ENCODE measurements around the gene ITGB1BP2.
"Not testable (repeated sequence)": the region's sequence is repeated elsewhere in the genome, so short reads cannot be mapped to it uniquely, and the experiment has no call there.

The ITGB1BP2 gene

DNA sequence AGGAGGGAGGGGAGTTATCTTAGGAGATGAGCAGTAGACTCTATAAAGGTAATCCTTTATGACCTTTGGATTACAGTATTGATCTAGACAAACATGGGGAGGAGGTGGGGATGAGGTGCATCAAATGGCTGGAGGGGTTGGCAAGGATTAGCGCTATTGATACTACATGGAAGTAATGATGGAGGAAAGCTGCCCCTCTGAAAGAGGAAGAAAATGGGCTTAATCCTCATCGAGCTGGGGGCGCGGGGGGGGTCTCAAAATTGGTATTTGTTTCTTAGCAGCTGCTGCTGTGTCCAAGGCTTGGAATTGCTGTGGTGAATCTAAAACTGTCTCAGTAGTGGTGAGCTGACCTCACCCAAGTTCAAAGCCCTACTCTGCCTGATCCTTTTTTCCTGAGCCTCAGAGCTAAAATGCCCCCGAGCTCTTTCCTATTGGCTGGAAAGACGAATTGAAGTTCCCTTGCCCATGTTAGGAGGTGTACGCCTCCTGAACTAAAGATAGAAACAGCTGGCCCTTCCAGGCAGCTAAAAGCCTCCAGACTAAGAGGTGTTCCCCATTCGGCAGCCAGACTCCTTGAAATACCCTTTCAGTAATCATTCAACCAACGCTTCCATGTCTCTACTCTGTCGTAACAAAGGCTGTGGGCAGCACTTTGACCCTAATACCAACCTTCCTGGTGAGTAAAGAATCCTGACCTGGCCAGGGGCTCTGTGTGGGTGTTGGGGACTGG is at the start of gene ITGB1BP2:
Gene ITGB1BP2 (plus strand): TSS at position 556 of the 730 bp plus-strand sequence. CDS start 57 bp downstream, at position 613.
- DNase-seq, result no peak

DNA sequence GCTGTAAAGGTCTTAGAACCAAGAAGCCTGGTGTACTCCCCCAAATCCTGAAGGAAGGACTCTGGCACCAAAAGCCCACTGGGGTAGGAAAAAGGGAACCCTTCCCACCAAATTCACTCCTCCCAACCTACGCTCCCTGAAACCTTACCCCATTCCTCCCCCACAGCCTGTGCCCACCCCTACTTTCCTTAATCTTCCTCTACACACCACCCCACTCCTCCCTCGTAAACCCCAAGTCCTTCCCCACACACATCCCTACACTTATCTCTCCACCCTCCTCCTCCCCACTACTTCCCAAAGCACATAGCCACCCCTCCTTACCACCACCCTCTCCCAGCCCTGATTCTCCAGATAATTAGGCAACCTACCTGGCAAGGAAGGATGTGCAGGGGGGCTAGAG is 49.3 kb upstream of the ITGB1BP2 start:
- no peak for DNase-seq

DNA sequence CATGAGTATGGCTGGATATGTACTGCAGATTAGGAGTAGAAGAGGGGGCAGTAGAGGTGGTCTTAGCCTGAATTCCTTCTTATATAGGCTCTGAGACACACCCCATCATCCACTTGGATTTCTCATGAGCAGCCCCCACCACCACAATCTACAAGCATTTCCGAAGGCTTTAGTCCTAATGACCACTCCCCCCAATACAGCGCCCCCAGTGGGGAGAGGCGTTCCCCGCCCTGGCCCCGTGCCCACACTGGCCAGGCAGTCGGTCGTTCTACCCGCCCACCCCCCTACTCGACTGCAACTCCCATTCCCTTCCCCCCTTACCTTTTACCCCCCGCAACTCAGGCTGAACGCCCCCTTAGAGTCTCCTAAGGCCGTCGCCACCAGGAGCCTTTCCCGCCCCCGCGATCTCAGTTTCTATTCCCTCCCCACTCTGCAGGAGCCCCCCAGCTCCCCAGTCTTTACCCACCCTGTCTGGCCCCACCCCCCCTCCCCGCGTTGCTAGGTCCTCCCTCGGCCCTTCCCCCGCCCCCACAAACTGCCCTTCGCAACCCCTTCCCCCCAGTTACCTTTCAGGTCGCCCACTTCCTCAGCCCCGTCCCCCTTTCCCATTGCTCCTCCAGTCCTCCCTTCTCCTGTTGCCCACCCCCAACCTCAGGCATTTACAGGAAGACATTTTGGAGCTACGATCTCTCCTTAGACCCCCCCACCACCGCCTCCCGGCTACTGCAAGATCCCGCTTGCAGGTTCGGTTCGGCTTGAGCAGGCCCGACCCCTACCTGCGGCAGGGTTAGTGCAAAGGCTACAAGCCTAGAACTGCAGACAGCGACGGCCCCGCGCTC is 48.1 kb upstream of the ITGB1BP2 start:
- no peak for DNase-seq

DNA sequence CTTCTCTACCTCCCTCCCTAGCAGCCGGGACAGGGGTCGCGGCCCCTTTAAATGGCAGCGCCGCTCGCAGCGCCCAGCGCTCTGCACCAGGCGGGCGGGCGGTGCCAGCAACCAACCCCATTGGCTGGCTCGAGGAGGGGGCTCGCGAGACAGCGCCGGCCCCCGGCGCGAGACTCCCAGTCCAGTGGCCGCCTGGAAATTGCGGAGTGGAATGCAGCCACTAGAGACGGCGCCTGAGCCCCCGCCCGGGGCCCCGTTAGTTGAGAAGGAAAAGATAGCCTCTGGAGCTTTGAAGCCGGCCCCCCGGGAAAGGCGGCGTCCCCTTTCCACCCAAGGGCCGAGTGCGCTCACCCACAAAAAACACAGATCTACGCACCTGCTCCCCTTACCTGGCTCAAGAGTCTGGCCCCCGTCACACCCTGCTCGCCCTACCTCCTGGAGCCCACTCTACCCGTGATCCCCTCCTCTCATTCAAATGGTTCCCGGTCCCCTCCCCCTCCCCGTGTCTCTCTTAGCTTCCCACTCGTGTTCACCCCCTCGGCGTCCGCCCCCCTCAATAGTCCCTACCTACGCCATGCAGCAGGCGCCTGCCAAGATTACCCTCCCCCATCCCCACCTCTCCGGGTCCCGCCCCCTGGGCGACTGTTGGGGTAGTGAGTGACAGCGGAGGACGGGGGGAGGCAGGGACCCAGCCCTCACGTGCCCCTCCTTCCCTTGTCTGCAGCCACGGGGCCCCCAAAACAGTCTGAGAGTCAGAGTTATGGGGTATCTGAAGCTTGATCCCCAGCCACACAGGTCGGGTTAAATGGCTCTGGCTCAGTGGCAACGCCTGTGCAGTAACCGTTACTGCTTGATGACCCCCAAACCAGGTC is 47.2 kb upstream of the ITGB1BP2 start, which contains the start of gene ZMYM3:
Gene ZMYM3 (minus strand): TSS at position 49 of the 872 bp plus-strand sequence. CDS start 885 bp downstream, outside the sequence.
- DNase-seq, result peak; percentile 33

DNA sequence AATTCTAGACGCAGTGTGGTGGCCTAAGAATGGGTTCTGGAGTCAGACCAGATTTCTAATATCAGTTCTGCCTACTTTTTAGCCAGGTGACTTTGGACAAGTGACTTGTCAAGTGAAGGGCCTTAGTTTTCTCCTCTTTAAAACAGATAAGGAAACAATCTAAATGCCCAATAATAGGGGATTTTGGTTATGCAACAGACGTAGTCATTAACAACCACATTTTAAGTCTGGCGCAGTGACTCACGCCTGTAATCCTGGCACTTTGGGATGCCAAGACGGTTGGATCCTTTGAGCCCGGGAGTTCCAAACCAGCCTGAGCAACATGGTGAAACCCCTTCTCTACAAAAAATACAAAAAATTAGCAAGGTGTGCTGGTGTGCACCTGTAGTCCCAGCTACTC is 45.5 kb upstream of the ITGB1BP2 start:
- DNase-seq, result no peak

DNA sequence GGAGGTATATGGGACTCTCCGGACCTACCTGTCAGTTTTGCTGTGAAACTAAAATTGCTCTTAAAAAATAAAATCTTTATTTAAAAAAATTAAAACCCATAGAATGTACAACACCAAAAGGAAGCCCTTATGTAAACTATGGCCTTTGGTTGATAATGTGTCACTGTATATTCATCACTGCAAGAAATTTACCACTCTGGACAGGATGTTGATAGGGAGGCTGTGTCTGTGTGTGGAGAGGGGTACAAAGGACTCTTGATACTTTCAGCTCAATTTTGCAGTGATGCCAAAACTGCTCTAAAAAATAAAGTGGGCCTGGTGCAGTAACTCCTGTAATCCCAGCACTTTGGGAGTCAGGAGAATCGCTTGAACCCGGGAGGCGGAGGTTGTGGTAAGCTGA is 44.7 kb upstream of the ITGB1BP2 start:
- no peak for DNase-seq

DNA sequence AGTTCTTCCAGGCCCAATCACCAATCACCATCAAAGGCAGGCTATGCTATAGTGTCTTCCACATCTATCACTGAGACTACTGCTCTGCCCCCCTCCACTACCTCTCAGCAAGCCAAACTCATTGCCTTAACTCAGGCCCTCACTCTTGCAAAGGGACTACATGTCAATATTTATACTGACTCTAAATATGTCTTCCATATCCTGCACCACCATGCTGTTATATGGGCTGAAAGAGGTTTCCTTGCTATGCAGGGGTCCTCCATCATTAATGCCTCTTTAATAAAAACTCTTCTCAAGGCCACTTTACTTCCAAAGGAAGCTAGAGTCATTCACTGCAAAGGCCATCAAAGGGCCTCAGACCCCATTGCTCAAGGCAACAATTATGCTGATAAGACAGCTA is 32.9 kb upstream of the ITGB1BP2 start:
- not testable (repeated sequence) for DNase-seq

DNA sequence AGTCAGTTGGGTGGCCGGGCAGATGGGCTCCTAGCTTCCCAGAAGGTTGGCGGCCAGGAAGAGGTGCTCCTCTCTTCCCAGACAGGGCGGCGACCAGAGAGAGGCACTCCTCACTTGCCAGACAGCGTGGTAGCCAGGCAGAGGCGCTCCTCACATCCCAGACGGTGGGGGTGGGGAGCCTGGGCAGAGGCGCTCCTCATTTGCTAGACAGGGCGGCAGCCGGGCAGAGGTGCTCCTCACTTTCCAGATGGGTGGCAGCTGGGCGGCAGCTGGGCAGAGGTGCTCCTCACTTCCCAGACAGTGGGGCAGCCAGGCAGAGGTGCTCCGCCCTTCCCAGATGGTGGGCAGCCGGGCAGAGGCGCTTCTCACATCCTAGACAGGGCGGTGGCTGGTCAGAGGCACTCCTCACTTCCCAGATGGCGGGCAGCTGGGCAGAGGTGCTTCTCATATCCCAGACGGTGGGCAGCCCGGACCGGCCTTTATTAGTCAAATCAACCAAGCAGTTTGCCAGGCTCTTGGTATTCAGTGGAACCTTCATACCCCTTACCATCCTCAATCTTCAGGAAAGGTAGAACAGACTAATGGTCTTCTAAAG is 31.7 kb upstream of the ITGB1BP2 start:
- DNase-seq, result no peak

DNA sequence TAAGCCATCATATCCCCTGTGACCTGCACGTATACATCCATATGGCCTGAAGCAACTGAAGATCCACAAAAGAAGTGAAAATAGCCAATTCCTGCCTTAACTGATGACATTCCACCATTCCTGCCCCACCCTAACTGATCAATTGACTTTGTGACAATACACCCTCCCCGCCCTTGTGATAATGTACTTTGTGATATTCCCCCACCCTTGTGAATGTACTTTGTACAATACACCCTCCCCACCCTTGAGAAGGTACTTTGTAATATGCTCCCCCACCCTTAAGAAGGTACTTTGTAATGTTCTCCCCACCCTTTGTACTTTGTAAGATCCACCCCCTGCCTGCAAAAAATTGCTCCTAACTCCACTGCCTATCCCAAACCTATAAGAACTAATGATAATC is 29.2 kb upstream of the ITGB1BP2 start:
- DNase-seq, result not testable (repeated sequence)

DNA sequence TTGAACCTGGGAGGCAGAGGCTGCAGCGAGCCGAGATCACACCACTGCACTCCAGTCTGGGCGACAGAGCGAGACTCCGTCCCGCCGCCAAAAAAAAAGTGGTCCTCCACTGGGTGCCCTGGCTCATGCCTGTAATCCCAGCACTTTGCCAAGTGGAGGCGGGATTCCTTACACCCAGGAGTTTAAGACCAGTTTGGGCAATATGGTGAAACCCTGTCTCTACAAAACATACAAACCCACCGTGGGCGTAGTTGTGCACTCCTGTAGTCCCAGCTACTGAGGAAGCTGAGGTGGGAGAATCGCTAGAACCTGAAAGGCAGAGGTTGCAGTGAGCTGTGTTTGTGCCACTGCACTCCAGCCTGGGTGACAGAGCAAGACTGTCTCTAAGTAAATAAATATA is 20.2 kb upstream of the ITGB1BP2 start:
- not testable (repeated sequence) for DNase-seq

DNA sequence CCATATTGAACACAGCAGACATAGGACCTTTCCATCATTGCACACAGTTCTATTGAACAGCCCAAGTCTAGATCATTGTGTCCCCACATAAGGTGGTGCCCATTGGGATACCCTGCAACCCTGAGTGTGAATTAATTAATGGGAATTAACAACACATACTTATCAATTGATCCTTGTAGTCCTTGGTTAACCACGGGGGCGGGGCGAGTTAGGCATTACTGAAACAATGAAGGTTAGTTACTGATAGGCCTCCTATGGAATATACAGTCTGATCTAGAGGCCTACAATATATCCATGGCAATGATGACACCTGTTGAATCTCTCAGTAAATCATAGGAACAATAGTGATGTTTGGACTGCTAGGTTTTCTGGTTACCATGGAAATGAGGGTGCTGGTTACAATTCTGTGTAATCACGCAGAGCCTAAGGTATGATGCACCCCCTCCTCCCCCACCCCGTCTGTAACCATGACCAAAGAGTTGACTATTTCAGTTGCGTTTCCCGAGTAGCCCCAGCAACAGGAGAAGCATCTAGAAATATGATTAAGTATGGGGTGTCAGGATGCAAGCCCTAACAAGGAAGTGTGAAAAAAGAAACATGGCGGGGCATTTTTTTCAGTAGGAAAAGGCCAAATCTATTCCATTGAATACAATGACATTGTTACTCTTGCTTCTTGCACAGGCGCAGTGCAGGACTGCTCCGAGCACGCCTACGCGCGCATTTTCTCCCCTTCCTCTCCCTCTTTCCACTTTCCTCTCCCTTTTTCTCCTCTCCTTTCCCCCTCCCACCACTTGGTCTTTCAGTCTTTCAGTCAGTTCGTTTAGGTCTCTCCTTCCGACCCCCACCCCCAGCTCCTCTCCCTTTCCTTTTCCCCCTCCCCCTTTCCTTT is 18.8 kb upstream of the ITGB1BP2 start:
- no peak for DNase-seq

DNA sequence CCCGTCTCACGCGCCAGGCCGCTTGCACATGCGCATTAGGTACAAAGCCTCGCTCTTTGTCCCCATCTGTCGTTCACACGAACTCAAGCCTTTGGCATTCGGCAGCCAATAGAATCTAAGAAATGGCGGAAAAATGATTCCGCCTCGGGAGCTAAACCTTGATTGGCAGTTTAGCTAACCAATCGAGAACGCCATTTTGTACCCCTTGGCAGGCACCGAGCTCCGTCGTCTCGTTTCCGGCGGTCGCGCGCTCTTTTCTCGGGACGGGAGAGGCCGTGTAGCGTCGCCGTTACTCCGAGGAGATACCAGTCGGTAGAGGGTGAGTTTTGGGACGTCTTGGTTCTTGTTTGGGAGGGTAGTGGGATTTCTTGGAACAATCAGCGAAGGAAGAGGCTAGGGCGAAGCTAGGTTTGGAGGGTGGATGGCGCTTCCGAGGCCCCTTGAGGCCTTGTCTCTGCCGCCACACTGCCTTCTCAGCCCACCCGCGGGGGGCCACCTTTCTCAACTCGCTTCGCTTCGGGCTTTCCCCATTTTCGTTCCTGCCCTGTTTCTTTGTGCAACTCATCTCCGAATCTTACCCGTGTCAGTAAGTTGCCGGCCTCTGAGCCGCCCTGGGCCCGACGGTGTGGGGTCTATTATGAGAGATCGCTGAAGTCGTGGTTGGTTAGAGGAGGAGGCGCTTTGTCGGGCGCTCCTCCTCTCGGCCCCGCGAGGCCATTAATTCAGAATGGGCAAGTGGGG is 18.0 kb upstream of the ITGB1BP2 start, which contains the start of gene NONO:
Gene NONO (plus strand): TSS at position 233 of the 741 bp plus-strand sequence. CDS start 7,003 bp downstream, outside the sequence.
- peak; percentile 95 for DNase-seq

DNA sequence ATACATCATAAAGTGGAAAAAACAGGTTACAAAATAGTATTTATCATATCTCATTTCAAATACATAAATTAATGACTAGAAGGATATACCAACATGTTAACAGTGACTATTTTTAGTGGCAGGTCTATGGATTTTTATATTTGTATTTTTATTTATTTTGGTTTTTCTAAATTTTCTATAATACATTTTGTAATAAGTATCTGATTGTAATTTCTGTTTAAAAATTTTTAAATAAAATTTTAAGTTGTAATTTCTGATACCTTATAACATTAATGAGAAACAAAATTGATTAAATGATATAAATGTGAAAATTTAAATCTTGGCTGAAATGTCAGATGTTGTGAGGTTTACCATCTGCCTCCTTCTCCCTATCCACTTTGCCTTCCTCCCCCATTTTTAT is 15.6 kb upstream of the ITGB1BP2 start:
- DNase-seq, result no peak

DNA sequence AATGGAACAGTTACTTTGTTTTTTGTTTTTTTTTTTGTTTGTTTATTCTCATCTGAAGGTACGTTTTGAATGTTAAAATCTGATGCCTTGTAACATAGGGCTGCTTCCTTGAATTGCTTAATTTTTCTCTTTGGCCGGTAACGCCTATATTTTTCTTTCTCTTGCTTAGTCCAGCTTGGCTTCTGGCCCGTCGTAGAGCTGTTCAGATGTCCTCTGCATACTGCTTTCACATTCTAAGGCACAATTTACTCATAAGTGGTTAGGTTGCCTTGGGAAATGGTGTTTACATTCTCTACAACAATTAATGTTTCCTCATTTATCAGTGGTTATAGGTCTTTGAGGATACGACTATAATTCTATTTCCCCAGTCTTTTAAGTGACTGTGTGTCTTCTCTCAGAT is 10.2 kb upstream of the ITGB1BP2 start:
- DNase-seq, result no peak

DNA sequence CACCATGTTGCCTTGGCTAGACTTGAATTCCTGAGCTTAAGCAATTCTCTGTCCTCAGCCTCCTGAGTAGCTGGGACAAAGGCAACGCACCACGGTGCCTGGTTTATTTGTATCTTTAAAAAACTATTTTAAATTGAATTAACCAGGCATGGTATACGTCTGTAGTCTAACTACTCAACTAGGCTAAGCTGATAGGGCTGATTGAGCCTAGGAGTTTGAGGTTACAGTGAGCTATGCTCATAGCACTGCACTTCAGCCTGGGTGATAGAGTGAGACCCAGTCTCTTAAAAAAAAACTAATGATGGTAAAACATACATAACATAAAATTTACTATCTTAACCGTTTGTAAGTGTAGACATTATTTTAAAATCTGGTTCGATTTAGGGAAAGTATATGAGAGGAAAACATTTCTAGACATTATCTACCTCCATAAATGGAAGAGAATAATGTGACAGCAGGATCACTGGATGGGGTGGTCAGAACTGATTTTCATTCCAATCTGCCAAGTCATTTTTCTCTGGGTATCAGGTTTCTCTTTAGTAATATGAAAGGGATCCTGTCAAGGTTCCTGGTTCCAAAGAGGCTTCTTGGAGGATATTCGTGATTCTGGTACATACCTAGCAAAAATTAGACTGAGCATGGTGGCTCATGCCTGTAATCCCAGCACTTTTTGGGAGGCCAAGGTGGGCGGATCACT is 8.7 kb upstream of the ITGB1BP2 start:
- DNase-seq, result no peak

DNA sequence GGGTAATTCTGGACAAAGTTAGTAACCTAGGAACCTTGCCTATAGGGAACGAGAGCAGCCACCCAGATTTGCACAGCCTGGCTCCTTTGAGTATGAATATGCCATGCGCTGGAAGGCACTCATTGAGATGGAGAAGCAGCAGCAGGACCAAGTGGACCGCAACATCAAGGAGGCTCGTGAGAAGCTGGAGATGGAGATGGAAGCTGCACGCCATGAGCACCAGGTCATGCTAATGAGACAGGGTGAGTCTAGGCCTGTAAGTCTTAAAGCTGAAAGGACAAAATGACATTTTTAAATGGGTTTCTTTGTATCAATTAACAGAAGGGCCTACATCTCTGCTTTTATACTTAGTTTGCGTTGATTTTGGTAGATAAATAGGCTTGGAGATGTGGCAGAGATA is 4.7 kb upstream of the ITGB1BP2 start:
- DNase-seq, result no peak

DNA sequence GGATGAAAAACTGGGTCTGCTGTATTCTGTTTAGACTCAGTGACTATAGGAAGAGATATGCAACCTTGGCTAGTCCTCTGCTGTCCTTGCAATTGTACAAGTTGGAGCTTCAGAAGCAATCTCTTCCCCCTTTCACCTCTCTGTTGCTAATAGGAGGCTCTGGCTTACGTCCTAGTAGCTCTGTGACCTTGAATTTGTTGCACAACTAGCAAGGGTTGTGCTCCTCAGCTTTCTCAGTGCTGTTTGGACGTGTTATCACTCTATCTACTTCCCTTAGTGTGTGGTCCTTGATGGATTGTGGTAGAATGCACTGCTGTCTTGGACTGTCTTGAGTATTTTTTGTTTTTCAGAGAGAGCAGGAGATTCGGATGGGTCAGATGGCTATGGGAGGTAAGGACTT is 3.4 kb upstream of the ITGB1BP2 start:
- no peak for DNase-seq

DNA sequence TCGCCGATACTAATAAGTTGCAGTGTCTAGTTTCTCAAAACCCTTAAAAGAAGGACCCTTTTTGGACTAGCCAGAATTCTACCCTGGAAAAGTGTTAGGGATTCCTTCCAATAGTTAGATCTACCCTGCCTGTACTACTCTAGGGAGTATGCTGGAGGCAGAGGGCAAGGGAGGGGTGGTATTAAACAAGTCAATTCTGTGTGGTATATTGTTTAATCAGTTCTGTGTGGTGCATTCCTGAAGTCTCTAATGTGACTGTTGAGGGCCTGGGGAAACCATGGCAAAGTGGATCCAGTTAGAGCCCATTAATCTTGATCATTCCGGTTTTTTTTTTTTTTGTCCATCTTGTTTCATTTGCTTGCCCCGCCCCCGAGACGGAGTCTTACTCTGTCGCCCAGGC is 1.5 kb upstream of the ITGB1BP2 start:
- not testable (repeated sequence) for DNase-seq

DNA sequence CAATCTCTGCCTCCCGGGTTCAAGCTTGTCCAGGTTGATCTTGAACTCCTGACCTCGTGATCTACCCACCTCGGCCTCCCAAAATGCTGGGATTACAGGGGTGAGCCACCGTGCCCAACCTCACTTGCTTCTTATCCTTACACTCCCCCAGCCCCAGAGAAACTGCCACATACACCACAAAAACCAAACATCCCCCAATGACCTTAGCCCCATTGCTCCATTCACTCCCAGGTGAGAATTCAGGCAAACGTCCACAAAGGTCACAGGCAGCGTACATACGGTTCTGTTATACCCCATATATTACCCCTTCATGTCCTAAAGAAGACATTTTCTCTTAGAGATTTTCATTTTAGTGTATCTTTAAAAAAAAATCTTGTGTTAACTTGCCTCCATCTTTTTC is 1.1 kb upstream of the ITGB1BP2 start:
- not testable (repeated sequence) for DNase-seq
